Hepatocyte (in vitro differentiated cells): ENCODE data around the gene CFHR2.

Experiments
- CTCF ChIP-seq: fragments of 200-600 bp; sonication (generic); IDR thresholded peaks from 2 replicates; pipeline ENCODE4 v1.5.1; 2016; ENCODE audit warnings: antibody characterized with exemption, mild to moderate bottlenecking; ENCODE audit not compliant: poor library complexity
- EZH2 ChIP-seq: fragments of 200-600 bp; sonication (generic); IDR thresholded peaks from 2 replicates; pipeline ENCODE4 v1.6.1; 2016; ENCODE audit warnings: antibody characterized with exemption, mild to moderate bottlenecking, borderline replicate concordance

GRCh38 chr1:196970182-196970581, 26.6 kb downstream of the CFHR2 start:
- TF ChIP-seq CTCF (no peak), EZH2 (no peak)
